ENCODE data around the gene SLC6A8.
A peak's percentile ranks its signal among the peaks of the same experiment; 100 is the strongest.
"Not testable (repeated sequence)": the region's sequence is repeated elsewhere in the genome, so short reads cannot be mapped to it uniquely, and the experiment has no call there.

Gene SLC6A8

DNA sequence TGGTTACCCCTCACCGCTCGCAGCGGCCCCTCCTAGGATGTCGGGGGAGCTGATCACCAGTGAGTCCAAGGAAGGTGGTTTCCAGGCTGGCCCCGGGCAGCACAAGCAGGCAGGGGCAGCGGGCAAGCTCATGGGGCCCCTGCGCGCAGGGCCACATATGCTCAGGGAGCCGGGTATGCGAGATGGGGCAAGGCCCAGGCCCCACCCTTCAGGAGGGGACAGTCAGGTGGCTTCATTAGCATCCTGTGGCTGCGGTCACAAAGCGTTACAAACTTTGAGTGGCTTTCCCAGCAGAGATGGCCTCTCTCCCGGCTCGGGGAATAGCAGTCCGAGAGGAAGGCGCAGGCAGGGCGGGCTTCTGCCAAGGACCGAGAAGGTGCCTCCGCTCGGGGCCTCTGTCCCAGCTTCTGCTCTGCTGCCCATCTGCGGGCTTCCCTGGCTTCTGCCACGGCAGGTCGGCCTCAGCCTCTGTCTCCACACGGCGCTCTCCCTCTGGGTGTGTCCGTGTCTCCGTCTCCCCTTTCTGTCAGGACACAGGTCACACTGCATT, 50.4 kb downstream of the SLC6A8 start:
- Histone ChIP-seq H3K4me1 (ENCODE audit: insufficient read depth, low read length) (peaks cover 7% of the 10 kb centered on the region), H3K36me3 (ENCODE audit: insufficient read depth, low read length) (peaks cover 3% of the 10 kb centered on the region; the same call in 1 of the 2 replicates), H3K9me3 (ENCODE audit: control insufficient read depth, insufficient read depth, low read length) (no peaks in the 10 kb centered on the region), H3K9ac (ENCODE audit: low read depth, low read length) (no peak overlapping the region)

DNA sequence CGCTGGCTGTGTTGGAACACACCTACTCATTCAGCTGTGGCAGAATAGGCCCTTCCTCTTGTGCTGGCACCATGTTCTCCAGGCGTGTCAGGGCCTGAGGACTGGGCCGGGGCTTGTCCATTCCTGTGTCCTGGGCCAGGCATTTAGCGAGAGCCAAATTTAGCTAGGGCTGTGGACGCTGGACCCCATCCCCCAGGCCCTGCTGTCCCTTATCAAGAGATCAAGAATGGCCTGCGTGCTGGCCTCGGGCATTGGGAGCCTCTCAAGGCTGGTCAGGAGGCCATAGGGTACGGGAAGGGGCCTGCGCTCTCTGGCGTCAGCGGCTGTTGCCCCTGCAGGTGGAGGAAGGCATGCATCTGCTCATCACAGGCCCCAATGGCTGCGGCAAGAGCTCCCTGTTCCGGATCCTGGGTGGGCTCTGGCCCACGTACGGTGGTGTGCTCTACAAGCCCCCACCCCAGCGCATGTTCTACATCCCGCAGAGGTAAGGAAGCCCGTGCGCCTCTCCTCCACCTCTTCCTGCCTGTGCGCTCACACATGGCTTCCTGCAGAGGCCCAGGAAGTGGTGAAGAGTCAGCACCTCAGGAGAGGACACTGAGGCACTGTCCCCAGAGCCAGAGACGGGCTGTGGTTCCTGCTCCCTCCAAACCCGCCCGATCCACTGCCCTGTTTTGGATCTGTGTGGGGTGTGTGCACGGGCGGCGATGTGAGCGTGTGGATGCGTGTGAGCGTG, 52.2 kb downstream of the SLC6A8 start:
- Histone ChIP-seq H3K9ac (ENCODE audit: low read depth, low read length) (no peak overlapping the region), H3K9me3 (ENCODE audit: control insufficient read depth, insufficient read depth, low read length) (no peaks in the 10 kb centered on the region), H3K36me3 (ENCODE audit: insufficient read depth, low read length) (peaks cover 3% of the 10 kb centered on the region; the same call in 1 of the 2 replicates), H3K4me1 (ENCODE audit: insufficient read depth, low read length) (peaks cover 9% of the 10 kb centered on the region)

DNA sequence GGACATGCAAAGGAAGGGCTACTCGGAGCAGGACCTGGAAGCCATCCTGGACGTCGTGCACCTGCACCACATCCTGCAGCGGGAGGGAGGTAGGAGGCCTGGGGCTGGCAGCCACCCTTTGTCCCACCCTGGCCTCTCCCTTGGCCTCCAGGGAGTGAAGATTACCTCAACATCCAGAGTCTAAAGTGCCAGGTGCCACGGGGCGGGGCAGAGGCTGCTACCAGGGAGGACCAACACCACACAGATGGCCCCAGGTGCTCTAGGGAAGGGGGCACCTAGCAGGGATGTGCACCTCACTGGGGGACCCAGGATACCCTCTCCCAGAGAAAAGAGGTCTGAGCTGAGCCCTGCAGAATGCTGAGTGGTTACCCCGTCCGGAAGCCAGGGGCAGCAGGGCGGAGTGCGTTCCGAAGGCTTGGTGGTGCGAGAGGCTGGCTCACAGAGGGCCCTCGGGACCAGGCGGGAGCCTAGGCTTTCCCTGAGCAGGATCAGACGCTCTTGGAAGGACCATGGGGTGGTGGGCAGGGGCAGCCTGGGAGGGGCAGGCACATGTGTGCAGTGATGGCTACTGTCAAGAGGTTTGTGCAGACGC, 53.0 kb downstream of the SLC6A8 start:
- H3K4me1 ChIP-seq (ENCODE audit: insufficient read depth, low read length), result peaks cover 6% of the 10 kb centered on the region
- no peak overlapping the region for H3K9ac ChIP-seq (ENCODE audit: low read depth, low read length)
- H3K9me3 ChIP-seq (ENCODE audit: control insufficient read depth, insufficient read depth, low read length), result no peaks in the 10 kb centered on the region
- H3K36me3 ChIP-seq (ENCODE audit: insufficient read depth, low read length), result peaks cover 3% of the 10 kb centered on the region; the same call in 1 of the 2 replicates

DNA sequence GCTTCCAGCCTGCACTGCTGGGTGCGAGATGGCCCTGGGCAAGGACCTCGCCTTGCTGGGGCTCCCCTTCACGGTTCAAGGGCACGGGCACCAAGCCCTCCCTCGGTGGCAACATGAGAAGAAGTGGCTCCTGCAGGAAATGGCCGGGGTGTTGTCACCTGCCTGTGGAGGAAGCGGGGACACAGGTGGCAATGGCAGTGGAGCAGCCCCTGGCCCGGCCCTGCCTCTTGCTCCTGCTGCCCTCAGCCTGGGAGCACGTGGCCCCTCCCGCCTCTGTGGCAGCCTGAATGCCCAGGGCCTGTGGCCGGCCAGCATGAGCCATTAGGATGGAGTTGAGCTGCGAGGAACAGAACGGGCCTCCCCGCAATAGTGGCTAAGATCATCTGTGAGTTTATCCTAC, 53.7 kb downstream of the SLC6A8 start:
- peaks cover 4% of the 10 kb centered on the region; the same call in 1 of the 2 replicates for H3K4me1 ChIP-seq (ENCODE audit: insufficient read depth, low read length)
- H3K9ac ChIP-seq (ENCODE audit: low read depth, low read length), result no peak overlapping the region
- H3K9me3 ChIP-seq (ENCODE audit: control insufficient read depth, insufficient read depth, low read length), result no peaks in the 10 kb centered on the region
- H3K36me3 ChIP-seq (ENCODE audit: insufficient read depth, low read length), result peaks cover 3% of the 10 kb centered on the region; the same call in 1 of the 2 replicates

DNA sequence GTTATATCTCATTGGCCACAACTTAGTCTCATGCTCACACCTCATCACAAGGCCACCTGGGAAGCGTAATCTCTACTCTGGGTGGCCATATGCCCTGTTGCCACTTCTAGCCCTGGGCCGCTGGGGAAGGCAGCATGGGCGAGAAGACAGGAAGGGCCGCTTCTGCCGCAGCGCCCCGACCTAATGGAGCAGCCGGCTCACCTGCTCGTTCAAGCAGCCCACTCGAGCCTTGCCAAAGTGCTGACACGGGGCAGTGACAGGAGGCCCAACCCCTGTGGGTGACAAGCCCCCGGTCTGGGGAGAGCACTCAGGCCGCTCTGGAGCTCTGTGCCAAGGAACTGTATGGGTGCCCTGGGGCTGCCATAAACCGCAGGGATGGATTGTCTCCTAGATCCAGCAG, 54.4 kb downstream of the SLC6A8 start:
- H3K9me3 ChIP-seq (ENCODE audit: control insufficient read depth, insufficient read depth, low read length); H3K9ac ChIP-seq (ENCODE audit: low read depth, low read length); H3K36me3 ChIP-seq (ENCODE audit: insufficient read depth, low read length); H3K4me1 ChIP-seq (ENCODE audit: insufficient read depth, low read length): not testable (repeated sequence)

DNA sequence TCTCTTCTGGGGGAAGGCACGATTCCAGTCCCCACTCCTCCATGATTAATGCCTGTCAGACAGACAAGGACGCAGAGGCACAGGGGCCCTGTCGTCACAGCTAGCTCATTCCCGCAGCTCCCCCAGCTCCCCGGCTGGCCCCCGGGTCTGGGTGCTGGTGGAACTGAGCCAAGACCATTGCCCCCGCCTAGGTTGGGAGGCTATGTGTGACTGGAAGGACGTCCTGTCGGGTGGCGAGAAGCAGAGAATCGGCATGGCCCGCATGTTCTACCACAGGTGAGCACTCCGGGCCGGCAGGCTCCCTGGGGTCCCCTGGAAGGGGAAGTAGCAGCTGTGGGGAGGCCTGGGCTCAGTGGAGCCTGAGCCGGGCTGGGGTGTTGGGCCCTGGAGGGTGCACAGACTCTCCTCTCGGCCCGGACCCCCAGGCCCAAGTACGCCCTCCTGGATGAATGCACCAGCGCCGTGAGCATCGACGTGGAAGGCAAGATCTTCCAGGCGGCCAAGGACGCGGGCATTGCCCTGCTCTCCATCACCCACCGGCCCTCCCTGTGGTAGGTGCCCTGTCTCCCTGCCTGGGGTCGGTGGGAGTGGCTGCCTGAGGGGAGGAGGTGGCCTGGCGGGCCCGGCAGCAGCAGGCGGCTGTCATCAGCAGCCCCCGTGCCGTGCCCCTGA, 55.2 kb downstream of the SLC6A8 start:
- not testable (repeated sequence) for H3K36me3 ChIP-seq (ENCODE audit: insufficient read depth, low read length); H3K9me3 ChIP-seq (ENCODE audit: control insufficient read depth, insufficient read depth, low read length); H3K4me1 ChIP-seq (ENCODE audit: insufficient read depth, low read length)
- peak overlapping the region; percentile 15; the same call in 1 of the 2 replicates for H3K9ac ChIP-seq (ENCODE audit: low read depth, low read length)

DNA sequence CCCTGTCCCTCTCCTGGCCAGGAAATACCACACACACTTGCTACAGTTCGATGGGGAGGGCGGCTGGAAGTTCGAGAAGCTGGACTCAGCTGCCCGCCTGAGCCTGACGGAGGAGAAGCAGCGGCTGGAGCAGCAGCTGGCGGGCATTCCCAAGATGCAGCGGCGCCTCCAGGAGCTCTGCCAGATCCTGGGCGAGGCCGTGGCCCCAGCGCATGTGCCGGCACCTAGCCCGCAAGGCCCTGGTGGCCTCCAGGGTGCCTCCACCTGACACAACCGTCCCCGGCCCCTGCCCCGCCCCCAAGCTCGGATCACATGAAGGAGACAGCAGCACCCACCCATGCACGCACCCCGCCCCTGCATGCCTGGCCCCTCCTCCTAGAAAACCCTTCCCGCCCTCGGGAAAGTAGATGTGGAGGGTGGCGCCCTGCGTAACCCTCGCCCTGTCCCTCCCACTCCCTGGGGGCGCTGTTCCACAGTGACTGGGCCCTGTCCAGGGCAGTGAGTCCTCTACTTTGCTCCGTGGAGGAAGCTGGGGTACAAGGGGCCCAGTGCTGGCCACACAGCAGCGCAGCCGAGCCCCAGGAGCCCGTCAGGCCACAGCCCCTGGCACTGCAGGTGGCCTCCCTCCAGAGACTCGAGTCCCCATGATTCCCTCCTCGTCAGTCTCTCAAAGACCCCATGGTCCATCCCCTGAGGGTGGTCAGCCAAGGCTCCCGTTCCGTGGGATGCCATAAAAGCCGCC, 55.9 kb downstream of the SLC6A8 start:
- H3K9me3 ChIP-seq (ENCODE audit: control insufficient read depth, insufficient read depth, low read length); H3K4me1 ChIP-seq (ENCODE audit: insufficient read depth, low read length); H3K36me3 ChIP-seq (ENCODE audit: insufficient read depth, low read length): not testable (repeated sequence)
- peak overlapping the region; percentile 62; the same call in 1 of the 2 replicates for H3K9ac ChIP-seq (ENCODE audit: low read depth, low read length)

DNA sequence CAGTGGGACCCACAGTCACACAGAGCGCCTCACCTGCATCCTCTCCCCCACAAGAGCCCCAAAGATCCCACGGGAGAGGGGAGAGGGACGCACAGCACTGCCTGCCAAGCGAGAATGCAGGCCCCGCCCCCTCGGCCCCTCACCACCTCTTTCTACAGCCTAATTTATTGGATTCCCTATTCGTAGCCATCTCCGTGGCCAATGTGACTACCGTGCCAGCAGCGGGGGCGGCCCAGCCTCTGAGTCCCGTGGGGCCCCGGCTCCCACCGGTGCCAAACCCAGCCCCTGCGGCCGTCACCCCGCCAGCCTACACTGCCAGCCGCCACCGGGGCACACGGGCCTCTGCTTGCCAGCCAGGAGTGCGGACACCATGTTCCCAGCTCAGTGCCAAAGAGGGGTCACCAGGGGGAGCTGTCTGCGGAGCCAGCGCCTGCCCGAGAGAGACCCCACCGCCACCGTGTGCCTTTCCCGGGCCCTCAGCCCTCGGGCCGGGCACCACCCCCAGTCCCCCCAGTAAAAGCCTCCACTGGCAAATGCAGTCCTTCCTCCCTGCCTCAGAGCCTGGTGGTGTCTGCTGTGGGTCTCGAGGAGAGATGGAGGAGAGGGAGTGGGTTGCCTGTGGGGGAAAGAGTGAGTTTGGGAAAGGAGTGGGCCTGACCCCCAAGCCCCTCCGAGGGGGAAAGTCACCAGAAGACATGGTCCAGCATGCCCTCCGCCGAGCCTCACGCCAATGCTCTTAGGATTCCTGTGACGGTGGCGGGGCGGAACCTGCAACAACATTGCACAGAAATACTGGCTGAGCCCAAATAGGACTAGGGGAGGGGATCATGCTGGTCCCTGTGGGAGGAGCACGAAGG, 56.7 kb downstream of the SLC6A8 start:
- Histone ChIP-seq H3K9me3 (ENCODE audit: control insufficient read depth, insufficient read depth, low read length) (no peaks in the 10 kb centered on the region), H3K36me3 (ENCODE audit: insufficient read depth, low read length) (no peaks in the 10 kb centered on the region), H3K4me1 (ENCODE audit: insufficient read depth, low read length) (peaks cover 4% of the 10 kb centered on the region; the same call in 1 of the 2 replicates), H3K9ac (ENCODE audit: low read depth, low read length) (peak overlapping the region; percentile 62; the same call in 1 of the 2 replicates)

DNA sequence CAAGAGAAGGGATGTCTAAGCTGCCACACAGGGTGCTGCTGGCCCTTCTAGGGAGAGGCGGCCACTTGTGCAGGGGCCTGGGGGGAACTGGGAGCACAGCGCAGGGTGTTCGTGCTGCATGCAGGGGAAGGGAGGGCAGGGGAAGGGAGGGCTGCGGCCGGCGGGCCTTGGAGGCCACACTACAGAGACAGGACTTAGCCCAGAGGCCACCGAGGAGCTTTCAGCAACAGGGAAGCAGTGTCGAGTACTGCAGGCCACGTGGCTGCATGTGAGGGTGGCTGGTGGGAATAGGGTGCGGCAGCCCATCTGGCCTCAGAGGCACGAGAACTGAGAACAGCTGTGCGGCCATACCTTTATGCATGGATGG, 57.3 kb downstream of the SLC6A8 start:
- not testable (repeated sequence) for H3K4me1 ChIP-seq (ENCODE audit: insufficient read depth, low read length); H3K36me3 ChIP-seq (ENCODE audit: insufficient read depth, low read length); H3K9ac ChIP-seq (ENCODE audit: low read depth, low read length); H3K9me3 ChIP-seq (ENCODE audit: control insufficient read depth, insufficient read depth, low read length)

Measured in ES-I3 (cell line).